HG03342 (cell line): Measurements from ENCODE around the gene BRSK2.

Experiments used
- ATAC-seq: cut with Tn5 transposase; IDR thresholded peaks from one replicate; pipeline ENCODE4 v1.9.1; 2021; ENCODE audit warnings: mild to moderate bottlenecking, moderate library complexity; ENCODE audit not compliant: unreplicated experiment

The BRSK2 gene

GRCh38 chr11:1394936-1395772, 5.4 kb downstream of the BRSK2 start:
- no peak for ATAC-seq

- no peak for ATAC-seq
Measured at GRCh38 chr11:1395773-1396374, 6.1 kb downstream of the BRSK2 start.

GRCh38 chr11:1396375-1396841, 6.7 kb downstream of the BRSK2 start:
- ATAC-seq: no peak

GRCh38 chr11:1397146-1397861, 7.6 kb downstream of the BRSK2 start:
- ATAC-seq: no peak

GRCh38 chr11:1397862-1398527, 8.3 kb downstream of the BRSK2 start:
- no peak for ATAC-seq

- no peak for ATAC-seq
Measured at GRCh38 chr11:1398528-1399235, 8.9 kb downstream of the BRSK2 start.

GRCh38 chr11:1399386-1400316, 9.9 kb downstream of the BRSK2 start:
- no peak for ATAC-seq

- ATAC-seq: no peak
Measured at GRCh38 chr11:1400317-1401170, 10.8 kb downstream of the BRSK2 start.

- ATAC-seq: no peak
Measured at GRCh38 chr11:1401171-1401445, 11.4 kb downstream of the BRSK2 start.

GRCh38 chr11:1401656-1402221, 12.0 kb downstream of the BRSK2 start:
- ATAC-seq: no peak

- ATAC-seq: no peak
Measured at GRCh38 chr11:1402355-1403077, 12.8 kb downstream of the BRSK2 start.

- ATAC-seq: no peak
Measured at GRCh38 chr11:1403078-1403620, 13.4 kb downstream of the BRSK2 start.

GRCh38 chr11:1403721-1404460, 14.2 kb downstream of the BRSK2 start:
- no peak for ATAC-seq

- no peak for ATAC-seq
Measured at GRCh38 chr11:1404461-1405185, 14.9 kb downstream of the BRSK2 start.

- no peak for ATAC-seq
Measured at GRCh38 chr11:1405186-1406020, 15.7 kb downstream of the BRSK2 start.
